K562 (cell line): ENCODE results near the gene NIPAL3. TPM values are rescaled to one million over a fixed set of nuclear protein-coding genes. Genes with fewer than 3 reads are reported as not detected.

Source experiments
- polyA plus RNA-seq, 8 experiments: library from polyadenylated mRNA; depleted of rRNA in 4 of 8; stranded (reverse) in 5 of 8; unstranded in 3 of 8; fragments of >200 nt; fragmentation: Nextera tagmentation in 2 of 8; fragmentation: Illumina TruSeq in 1 of 8; extraction: Ambion mirVana in 2 of 8; extraction: Trizol in 1 of 8; gene quantifications; 2 replicates each; pipeline versions ENCODE4 v1.2.1 to v1.2.3, GENCODE V29; 2011 to 2014; ENCODE audit warnings: inconsistent platforms in 1 of 8, missing spikeins in 1 of 8
- total RNA-seq, 7 experiments: library from RNA; depleted of rRNA in 6 of 7; stranded (reverse); fragments of >200 nt in 6 of 7; fragmentation: Illumina TruSeq in 2 of 7; extraction: Trizol in 2 of 7; gene quantifications; 2 replicates each; pipeline versions ENCODE4 v1.2.1 to v1.2.3, GENCODE V29; 2011 to 2021; ENCODE audit warnings: low replicate concordance in 1 of 7
- TF ChIP-seq, protein P1 (sequence below), 2 experiments: fragments of 450-650 bp; formaldehyde crosslinking in 1 of 2; IDR thresholded peaks; 2 replicates each; pipeline versions ENCODE4 v1.4.0 to v1.6.1; 2014 to 2020; ENCODE audit warnings: mild to moderate bottlenecking in 2 of 2, borderline replicate concordance in 1 of 2, low read depth in 1 of 2
- TF ChIP-seq, protein P2 (sequence below), 2 experiments: fragments of 450-650 bp in 1 of 2; sonication (generic) in 1 of 2; formaldehyde crosslinking in 1 of 2; IDR thresholded peaks in 1 of 2; conservative IDR thresholded peaks in 1 of 2; 2 replicates each; pipeline versions ENCODE4 v1.6.1 to v1.8.1; 2016 to 2023; ENCODE audit warnings: mild to moderate bottlenecking in 2 of 2, moderate library complexity in 2 of 2, inconsistent platforms in 1 of 2, missing genetic modification reagents in 1 of 2
- TF ChIP-seq, protein P3 (sequence below): fragments of 450-650 bp; IDR thresholded peaks from 2 replicates; pipeline ENCODE4 v1.6.1; 2018; ENCODE audit not compliant: partially characterized antibody
- TF ChIP-seq, protein P4 (sequence below): fragments of 250-450 bp; sonication (Bioruptor Pico); IDR thresholded peaks from 2 replicates; pipeline ENCODE4 v1.6.1; 2021; ENCODE audit warnings: mild to moderate bottlenecking
- TF ChIP-seq, protein P5 (sequence below): sonication (generic); formaldehyde crosslinking; IDR thresholded peaks from 2 replicates; pipeline ENCODE4 v1.8.0; 2023; ENCODE audit warnings: mild to moderate bottlenecking, missing genetic modification reagents

NIPAL3 gene
- total and polyA plus RNA-seq, 9 of the 15 experiments (the other 6 are each of a cell fraction or from before 2014, with no cell fraction given) = 10.5 to 26.3 (median 16.0) TPM

DNA sequence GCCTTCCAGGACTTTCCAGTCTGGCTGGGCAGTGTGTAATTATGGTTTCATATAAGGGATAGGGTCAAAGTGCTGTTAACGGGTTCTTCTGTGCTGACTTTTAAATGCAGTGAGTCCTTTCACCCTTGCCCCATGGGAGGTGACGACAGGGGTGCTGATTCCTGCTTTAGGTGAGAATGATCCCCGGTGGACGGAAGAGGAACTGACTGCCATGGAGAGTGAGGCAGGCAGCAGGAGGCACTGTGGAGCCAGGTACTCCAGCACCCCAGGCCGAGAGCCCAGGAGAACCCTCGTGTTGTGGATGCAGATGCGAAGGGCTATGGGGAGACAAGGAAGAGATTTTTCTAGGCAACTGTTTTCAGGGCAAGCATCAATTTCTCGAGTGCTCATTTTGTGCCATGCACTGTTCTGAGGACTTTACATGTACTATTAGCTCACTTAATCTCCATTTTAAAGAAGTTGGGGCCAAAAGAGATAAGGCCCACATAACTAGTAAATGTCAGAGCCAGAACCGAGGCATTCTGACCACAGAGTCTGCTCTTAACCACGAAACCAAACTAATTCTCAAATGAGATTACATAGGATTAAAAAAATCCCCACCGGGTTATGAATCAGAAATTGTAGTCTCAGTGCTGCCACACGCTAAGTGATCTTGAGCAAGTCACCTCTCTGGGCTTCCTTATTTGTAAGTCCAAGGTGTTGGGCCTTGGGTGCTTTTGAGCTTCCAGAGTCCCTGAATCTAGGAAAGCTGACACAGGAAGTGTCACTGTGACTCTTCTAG is 30.3 kb upstream of the NIPAL3 start (continued):
- TF ChIP-seq, protein P1, sequence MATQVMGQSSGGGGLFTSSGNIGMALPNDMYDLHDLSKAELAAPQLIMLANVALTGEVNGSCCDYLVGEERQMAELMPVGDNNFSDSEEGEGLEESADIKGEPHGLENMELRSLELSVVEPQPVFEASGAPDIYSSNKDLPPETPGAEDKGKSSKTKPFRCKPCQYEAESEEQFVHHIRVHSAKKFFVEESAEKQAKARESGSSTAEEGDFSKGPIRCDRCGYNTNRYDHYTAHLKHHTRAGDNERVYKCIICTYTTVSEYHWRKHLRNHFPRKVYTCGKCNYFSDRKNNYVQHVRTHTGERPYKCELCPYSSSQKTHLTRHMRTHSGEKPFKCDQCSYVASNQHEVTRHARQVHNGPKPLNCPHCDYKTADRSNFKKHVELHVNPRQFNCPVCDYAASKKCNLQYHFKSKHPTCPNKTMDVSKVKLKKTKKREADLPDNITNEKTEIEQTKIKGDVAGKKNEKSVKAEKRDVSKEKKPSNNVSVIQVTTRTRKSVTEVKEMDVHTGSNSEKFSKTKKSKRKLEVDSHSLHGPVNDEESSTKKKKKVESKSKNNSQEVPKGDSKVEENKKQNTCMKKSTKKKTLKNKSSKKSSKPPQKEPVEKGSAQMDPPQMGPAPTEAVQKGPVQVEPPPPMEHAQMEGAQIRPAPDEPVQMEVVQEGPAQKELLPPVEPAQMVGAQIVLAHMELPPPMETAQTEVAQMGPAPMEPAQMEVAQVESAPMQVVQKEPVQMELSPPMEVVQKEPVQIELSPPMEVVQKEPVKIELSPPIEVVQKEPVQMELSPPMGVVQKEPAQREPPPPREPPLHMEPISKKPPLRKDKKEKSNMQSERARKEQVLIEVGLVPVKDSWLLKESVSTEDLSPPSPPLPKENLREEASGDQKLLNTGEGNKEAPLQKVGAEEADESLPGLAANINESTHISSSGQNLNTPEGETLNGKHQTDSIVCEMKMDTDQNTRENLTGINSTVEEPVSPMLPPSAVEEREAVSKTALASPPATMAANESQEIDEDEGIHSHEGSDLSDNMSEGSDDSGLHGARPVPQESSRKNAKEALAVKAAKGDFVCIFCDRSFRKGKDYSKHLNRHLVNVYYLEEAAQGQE (IDR thresholded peaks at IDR 0.05; ENCODE audit: borderline replicate concordance) = peak; percentile 48; the same call in 1 of the 2 replicates
- TF ChIP-seq, protein P1 (CRISPR knock-in tag; IDR thresholded peaks at IDR 0.05; ENCODE audit: low read depth) = no peak
- TF ChIP-seq, protein P2, sequence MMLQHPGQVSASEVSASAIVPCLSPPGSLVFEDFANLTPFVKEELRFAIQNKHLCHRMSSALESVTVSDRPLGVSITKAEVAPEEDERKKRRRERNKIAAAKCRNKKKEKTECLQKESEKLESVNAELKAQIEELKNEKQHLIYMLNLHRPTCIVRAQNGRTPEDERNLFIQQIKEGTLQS (IDR thresholded peaks at IDR 0.05) = no peak
- TF ChIP-seq, protein P2 (CRISPR knock-in tag; conservative IDR thresholded peaks at IDR 0.05) = no peak
- TF ChIP-seq, protein P3, sequence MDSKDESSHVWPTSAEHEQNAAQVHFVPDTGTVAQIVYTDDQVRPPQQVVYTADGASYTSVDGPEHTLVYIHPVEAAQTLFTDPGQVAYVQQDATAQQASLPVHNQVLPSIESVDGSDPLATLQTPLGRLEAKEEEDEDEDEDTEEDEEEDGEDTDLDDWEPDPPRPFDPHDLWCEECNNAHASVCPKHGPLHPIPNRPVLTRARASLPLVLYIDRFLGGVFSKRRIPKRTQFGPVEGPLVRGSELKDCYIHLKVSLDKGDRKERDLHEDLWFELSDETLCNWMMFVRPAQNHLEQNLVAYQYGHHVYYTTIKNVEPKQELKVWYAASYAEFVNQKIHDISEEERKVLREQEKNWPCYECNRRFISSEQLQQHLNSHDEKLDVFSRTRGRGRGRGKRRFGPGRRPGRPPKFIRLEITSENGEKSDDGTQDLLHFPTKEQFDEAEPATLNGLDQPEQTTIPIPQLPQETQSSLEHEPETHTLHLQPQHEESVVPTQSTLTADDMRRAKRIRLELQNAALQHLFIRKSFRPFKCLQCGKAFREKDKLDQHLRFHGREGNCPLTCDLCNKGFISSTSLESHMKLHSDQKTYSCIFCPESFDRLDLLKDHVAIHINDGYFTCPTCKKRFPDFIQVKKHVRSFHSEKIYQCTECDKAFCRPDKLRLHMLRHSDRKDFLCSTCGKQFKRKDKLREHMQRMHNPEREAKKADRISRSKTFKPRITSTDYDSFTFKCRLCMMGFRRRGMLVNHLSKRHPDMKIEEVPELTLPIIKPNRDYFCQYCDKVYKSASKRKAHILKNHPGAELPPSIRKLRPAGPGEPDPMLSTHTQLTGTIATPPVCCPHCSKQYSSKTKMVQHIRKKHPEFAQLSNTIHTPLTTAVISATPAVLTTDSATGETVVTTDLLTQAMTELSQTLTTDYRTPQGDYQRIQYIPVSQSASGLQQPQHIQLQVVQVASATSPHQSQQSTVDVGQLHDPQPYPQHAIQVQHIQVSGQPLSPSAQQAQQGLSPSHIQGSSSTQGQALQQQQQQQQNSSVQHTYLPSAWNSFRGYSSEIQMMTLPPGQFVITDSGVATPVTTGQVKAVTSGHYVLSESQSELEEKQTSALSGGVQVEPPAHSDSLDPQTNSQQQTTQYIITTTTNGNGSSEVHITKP = no peak
- TF ChIP-seq, protein P4, sequence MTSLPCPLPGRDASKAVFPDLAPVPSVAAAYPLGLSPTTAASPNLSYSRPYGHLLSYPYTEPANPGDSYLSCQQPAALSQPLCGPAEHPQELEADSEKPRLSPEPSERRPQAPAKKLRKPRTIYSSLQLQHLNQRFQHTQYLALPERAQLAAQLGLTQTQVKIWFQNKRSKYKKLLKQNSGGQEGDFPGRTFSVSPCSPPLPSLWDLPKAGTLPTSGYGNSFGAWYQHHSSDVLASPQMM = no peak
- TF ChIP-seq, protein P5, sequence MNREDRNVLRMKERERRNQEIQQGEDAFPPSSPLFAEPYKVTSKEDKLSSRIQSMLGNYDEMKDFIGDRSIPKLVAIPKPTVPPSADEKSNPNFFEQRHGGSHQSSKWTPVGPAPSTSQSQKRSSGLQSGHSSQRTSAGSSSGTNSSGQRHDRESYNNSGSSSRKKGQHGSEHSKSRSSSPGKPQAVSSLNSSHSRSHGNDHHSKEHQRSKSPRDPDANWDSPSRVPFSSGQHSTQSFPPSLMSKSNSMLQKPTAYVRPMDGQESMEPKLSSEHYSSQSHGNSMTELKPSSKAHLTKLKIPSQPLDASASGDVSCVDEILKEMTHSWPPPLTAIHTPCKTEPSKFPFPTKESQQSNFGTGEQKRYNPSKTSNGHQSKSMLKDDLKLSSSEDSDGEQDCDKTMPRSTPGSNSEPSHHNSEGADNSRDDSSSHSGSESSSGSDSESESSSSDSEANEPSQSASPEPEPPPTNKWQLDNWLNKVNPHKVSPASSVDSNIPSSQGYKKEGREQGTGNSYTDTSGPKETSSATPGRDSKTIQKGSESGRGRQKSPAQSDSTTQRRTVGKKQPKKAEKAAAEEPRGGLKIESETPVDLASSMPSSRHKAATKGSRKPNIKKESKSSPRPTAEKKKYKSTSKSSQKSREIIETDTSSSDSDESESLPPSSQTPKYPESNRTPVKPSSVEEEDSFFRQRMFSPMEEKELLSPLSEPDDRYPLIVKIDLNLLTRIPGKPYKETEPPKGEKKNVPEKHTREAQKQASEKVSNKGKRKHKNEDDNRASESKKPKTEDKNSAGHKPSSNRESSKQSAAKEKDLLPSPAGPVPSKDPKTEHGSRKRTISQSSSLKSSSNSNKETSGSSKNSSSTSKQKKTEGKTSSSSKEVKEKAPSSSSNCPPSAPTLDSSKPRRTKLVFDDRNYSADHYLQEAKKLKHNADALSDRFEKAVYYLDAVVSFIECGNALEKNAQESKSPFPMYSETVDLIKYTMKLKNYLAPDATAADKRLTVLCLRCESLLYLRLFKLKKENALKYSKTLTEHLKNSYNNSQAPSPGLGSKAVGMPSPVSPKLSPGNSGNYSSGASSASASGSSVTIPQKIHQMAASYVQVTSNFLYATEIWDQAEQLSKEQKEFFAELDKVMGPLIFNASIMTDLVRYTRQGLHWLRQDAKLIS = no peak
